Measurements from ENCODE around the gene ARHGAP26. TPM values are rescaled to one million over a fixed set of nuclear protein-coding genes. Genes with fewer than 3 reads are reported as not detected.
A peak's percentile ranks its signal among the peaks of the same experiment; 100 is the strongest.

The ARHGAP26 gene
- total and polyA plus RNA-seq, 12 donors: 7.5 to 45.8 (median 37.2) TPM

- no peak overlapping the region for H3K4me3 ChIP-seq
Measured at GRCh38 chr5:142814122-142814521, 43.9 kb downstream of the ARHGAP26 start.

GRCh38 chr5:142815469-142815868 is 45.3 kb downstream of the ARHGAP26 start:
- ATAC-seq (no peak), DNase-seq (no peak)
- Histone ChIP-seq H3K4me1 (peaks cover 33 to 100% (median 94%) of the 10 kb centered on the region in 9 donors), H3K4me3 (no peak overlapping the region), H3K9me3 (no peaks in the 10 kb centered on the region), H3K27ac (peak overlapping the region in 3 of 10 donors; percentile 74 to 91 (median 78)), H3K36me3 (no peaks in the 10 kb centered on the region), H3K27me3 (no peaks in the 10 kb centered on the region)
- intact Hi-C loops (cut with DNase I): loop anchor here in 4 of 10 donors (2.0 to 10.0 kb wide), 4 partner anchors 33 to 49 kb away; partner anchors contain the start of gene ARHGAP26 (in 1 of the 4)
- WGBS, 2 donors: 95 to 96% methylated on average over 2 of the region's 2 CpGs
- TF ChIP-seq, protein P1, sequence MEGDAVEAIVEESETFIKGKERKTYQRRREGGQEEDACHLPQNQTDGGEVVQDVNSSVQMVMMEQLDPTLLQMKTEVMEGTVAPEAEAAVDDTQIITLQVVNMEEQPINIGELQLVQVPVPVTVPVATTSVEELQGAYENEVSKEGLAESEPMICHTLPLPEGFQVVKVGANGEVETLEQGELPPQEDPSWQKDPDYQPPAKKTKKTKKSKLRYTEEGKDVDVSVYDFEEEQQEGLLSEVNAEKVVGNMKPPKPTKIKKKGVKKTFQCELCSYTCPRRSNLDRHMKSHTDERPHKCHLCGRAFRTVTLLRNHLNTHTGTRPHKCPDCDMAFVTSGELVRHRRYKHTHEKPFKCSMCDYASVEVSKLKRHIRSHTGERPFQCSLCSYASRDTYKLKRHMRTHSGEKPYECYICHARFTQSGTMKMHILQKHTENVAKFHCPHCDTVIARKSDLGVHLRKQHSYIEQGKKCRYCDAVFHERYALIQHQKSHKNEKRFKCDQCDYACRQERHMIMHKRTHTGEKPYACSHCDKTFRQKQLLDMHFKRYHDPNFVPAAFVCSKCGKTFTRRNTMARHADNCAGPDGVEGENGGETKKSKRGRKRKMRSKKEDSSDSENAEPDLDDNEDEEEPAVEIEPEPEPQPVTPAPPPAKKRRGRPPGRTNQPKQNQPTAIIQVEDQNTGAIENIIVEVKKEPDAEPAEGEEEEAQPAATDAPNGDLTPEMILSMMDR (IDR thresholded peaks at IDR 0.05): no peak

More at GRCh38 chr5:142814122-142814521, 43.9 kb downstream of the ARHGAP26 start:
- Histone ChIP-seq H3K9me3 (no peaks in the 10 kb centered on the region), H3K27ac (peak overlapping the region; percentile 23 to 91 (median 70)), H3K36me3 (no peaks in the 10 kb centered on the region), H3K4me1 (peaks cover 39 to 100% (median 99%) of the 10 kb centered on the region in 9 donors), H3K27me3 (no peaks in the 10 kb centered on the region)
- TF ChIP-seq, protein P1 (IDR thresholded peaks at IDR 0.05): no peak
- intact Hi-C loops (cut with DNase I): loop anchor here in 4 of 10 donors (2.0 to 10.0 kb wide), 4 partner anchors 42 to 53 kb away; partner anchors contain the start of gene ARHGAP26 (in 3 of the 4)
- DNase-seq: no peak
- 31 to 38% methylated on average over 3 of the region's 3 CpGs for WGBS, 2 donors
- ATAC-seq: peak in 7 of 8 donors; percentile 34 to 65 (median 50)

DNA sequence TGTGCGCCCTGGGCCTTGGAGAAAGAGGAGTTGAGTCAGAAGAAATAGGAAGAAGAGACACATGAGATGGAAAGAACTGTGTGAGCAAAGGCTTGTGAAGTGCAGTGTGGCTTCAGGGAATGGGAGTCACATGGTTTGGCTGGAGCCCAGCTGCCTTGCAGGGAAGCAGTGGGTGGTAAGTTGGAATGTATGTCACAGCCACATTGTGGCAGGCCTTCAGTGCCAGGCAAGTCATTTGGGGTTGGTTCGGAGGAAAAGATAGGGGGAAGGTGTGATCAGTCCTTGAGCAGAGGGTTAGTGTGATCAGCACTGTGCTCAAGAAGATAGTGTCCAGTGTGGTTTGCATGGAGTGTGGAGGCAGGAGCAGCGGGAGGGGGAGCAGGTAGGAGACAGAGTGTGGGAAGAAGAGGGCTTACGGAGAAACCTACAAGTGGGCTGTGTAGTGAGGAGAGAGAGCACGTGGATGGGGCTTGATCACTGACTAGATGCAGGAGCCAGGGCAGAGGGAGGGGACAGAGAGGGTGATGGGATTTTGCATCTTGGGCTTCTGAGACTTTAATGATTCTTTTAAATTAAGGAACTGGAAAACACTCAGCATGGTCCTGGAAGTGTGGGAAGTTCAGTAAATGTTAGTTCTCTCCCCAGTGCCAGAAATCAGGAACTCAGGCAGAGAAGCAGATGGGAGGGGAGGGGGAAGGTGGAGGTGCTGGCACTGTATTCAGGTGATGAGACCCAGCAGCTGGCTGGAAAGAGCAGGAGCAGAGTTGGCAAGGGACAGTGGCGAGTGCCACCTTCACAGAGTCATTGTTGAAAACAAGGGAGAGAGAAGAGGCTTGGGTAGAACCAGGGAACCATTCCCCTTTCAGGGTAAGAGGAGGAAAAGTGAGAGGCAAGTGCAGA is 46.6 kb downstream of the ARHGAP26 start:
- Histone ChIP-seq H3K27ac (peak overlapping the region; percentile 1 to 91 (median 49)), H3K9me3 (peaks cover 0 to 10% (median 0%) of the 10 kb centered on the region in 11 donors), H3K27me3 (no peaks in the 10 kb centered on the region), H3K4me1 (peaks cover 32 to 97% (median 81%) of the 10 kb centered on the region in 9 donors), H3K36me3 (no peaks in the 10 kb centered on the region), H3K4me3 (no peak overlapping the region)
- TF ChIP-seq, protein P1 (IDR thresholded peaks at IDR 0.05): no peak
- peak in 5 of 8 donors; percentile 25 to 40 (median 36) for ATAC-seq
- peak; percentile 46 to 56 for DNase-seq
- WGBS, 2 donors: 65 to 72% methylated on average over 6 of the region's 6 CpGs
- intact Hi-C loops (cut with DNase I): loop anchor here in 3 of 10 donors (5.0 to 10.0 kb wide), 3 partner anchors 34 to 48 kb away; no protein-coding TSS in a partner anchor

DNA sequence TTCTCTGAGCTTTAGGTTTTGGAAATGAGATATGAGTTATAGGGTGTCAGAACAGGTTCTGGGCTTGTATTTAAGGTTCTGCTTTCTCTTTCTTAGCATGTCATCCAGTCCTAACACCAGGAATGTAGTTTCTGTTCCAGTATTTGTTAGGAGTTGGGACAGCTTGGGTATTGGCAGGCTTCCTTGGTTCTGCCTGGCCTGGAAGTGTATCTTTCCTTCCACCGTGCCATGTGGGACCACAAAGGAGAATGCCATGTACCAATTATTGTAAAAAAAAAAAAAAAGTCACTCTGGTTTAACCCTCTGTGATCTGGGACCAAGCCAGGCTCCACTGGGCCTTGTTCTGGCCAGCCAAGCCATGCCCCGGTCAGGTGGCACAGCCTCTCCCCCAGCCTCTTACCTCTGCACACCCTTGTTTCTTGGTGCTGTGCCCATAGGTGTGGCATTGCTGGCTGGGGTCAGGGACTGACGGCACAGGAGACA is 47.8 kb downstream of the ARHGAP26 start:
- peak overlapping the region in 9 of 10 donors; percentile 6 to 91 (median 50) for H3K27ac ChIP-seq
- H3K9me3 ChIP-seq: peaks cover 0 to 10% (median 0%) of the 10 kb centered on the region in 11 donors
- H3K4me3 ChIP-seq: no peak overlapping the region
- H3K27me3 ChIP-seq: no peaks in the 10 kb centered on the region
- WGBS, 2 donors: 40 to 49% methylated on average over 3 of the region's 3 CpGs
- ATAC-seq (peak in 7 of 8 donors; percentile 39 to 64 (median 57)), DNase-seq (no peak)
- TF ChIP-seq, protein P1 (IDR thresholded peaks at IDR 0.05): no peak
- no peaks in the 10 kb centered on the region for H3K36me3 ChIP-seq
- peaks cover 32 to 97% (median 79%) of the 10 kb centered on the region in 9 donors for H3K4me1 ChIP-seq
- intact Hi-C loops (cut with DNase I): loop anchor here in 3 of 10 donors (5.0 to 10.0 kb wide), 3 partner anchors 36 to 47 kb away; no protein-coding TSS in a partner anchor

Measured in heart right ventricle (tissue), 16 donors.